Fibroblast of the aortic adventitia (primary cell): Measurements from ENCODE around the gene GOPC. TPM values are rescaled to one million over a fixed set of nuclear protein-coding genes. Genes with fewer than 3 reads are reported as not detected.
A peak's percentile ranks its signal among the peaks of the same experiment; 100 is the strongest.

Source experiments
- DNase-seq: peaks from one replicate; pipeline ENCODE4 v3.0.0-alpha.2; 2010; ENCODE audit warnings: low read depth
- H3K4me3 ChIP-seq: 2 replicates; pipeline ENCODE4 v1.5.1; 2011; ENCODE audit warnings: low read depth, mild to moderate bottlenecking, control low read depth, low read length, moderate library complexity
- total RNA-seq: library from RNA; depleted of rRNA; stranded (reverse); fragments of >200 nt; gene quantifications from 2 replicates; pipeline ENCODE4 v1.2.3, GENCODE V29; 2012; ENCODE audit warnings: low replicate concordance
- TF ChIP-seq, protein P1 (sequence below): IDR thresholded peaks from 2 replicates; pipeline ENCODE4 v1.5.1; 2011; ENCODE audit warnings: mild to moderate bottlenecking, low read length, control low read depth, inconsistent platforms; ENCODE audit not compliant: insufficient read depth

The GOPC gene
- total RNA-seq, 1 donor, result 37.3 TPM

- DNase-seq, result no peak
- TF ChIP-seq, protein P1, sequence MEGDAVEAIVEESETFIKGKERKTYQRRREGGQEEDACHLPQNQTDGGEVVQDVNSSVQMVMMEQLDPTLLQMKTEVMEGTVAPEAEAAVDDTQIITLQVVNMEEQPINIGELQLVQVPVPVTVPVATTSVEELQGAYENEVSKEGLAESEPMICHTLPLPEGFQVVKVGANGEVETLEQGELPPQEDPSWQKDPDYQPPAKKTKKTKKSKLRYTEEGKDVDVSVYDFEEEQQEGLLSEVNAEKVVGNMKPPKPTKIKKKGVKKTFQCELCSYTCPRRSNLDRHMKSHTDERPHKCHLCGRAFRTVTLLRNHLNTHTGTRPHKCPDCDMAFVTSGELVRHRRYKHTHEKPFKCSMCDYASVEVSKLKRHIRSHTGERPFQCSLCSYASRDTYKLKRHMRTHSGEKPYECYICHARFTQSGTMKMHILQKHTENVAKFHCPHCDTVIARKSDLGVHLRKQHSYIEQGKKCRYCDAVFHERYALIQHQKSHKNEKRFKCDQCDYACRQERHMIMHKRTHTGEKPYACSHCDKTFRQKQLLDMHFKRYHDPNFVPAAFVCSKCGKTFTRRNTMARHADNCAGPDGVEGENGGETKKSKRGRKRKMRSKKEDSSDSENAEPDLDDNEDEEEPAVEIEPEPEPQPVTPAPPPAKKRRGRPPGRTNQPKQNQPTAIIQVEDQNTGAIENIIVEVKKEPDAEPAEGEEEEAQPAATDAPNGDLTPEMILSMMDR, result no peak
- H3K4me3 ChIP-seq, result no peak overlapping the region
Observed at GRCh38 chr6:117533775-117534174, 68.5 kb downstream of the GOPC start.

GRCh38 chr6:117531809-117532725, 70.2 kb downstream of the GOPC start:
- TF ChIP-seq, protein P1, result no peak
- no peak overlapping the region for H3K4me3 ChIP-seq
- DNase-seq, result no peak

- no peak overlapping the region for H3K4me3 ChIP-seq
- DNase-seq, result peak; percentile 26
- TF ChIP-seq, protein P1, result no peak
Observed at GRCh38 chr6:117531346-117531745, 71.0 kb downstream of the GOPC start.

DNA sequence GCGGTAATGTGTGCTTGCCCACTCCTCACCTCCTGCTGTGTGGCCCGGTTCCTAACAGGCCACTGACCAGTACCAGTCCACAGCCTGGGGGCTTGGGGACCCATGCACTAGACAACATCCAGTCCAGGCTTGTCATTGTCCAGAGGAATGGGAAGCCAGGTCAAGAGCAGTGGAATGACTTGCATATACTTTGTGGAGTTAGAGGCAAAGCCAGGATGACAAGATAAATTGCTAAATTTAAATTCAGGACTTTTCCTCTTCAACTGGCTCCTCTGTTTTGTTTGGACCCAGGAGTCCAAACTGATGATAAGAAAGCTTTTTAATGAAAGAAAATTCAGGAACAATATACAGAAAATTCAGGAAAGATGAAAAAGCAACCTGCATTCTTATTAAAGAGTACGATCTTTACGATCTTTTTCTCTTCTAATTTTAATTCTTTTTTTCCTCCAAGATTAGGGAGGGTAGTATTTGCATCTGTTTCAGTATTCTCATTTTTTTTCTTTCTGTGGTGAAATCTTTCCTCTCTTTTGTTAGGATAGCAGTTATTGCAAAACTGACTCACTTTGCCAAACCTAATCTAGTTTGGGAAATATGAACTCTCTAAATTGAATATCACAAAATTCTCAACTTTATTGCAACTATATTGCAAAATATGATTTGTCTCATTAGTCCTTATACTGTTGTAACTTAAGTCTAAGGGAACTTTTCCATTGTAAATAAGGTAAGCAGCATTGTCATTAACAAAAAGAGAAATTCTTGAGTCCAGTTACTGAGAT, 71.7 kb downstream of the GOPC start:
- DNase-seq, result peak; percentile 83

GRCh38 chr6:117525607-117526006, 76.7 kb downstream of the GOPC start:
- no peak overlapping the region for H3K4me3 ChIP-seq
- TF ChIP-seq, protein P1, result no peak
- DNase-seq, result no peak

More for the DNA sequence above, 71.7 kb downstream of the GOPC start:
- TF ChIP-seq, protein P1, result no peak
- no peak overlapping the region for H3K4me3 ChIP-seq

- TF ChIP-seq, protein P1, result no peak
- H3K4me3 ChIP-seq, result no peak overlapping the region
- peak; percentile 30 for DNase-seq
Observed at GRCh38 chr6:117521791-117522502, 80.4 kb downstream of the GOPC start.
